ENCODE data around the gene AGPAT4. TPM values are rescaled to one million over a fixed set of nuclear protein-coding genes. Genes with fewer than 3 reads are reported as not detected.
"Not testable (repeated sequence)": the region's sequence is repeated elsewhere in the genome, so short reads cannot be mapped to it uniquely, and the experiment has no call there.

The AGPAT4 gene
- total RNA-seq, 1 donor from 2014 or later, result 4.7 TPM

DNA sequence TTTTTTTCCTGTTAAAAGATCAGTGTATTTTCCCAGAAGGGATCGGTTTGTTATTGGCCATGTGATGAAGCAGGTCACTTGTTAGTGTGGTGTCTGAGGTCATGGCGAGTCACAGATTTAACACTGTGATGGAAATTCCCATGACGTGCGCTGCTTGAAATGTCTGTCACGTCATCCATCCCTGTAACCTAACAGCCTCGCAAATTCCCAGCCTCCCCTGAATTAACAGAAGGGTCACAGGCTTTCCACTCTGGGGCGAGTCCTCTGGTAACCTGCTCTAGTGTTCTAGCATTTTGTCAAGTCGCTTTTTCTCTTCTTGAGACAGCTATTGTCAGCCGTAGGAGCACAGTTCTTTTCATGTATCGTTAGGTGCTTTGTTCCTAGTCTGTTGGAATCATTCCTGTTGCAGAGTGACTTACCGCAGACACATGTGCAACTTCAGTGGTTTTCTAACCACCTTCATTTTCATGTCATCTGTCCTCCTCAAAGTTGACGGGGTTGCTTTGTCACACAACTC, 145.1 kb downstream of the AGPAT4 start:
- H3K4me3 Mint-ChIP-seq, result no peak overlapping the region
- no peaks in the 10 kb centered on the region for H3K27me3 Mint-ChIP-seq
- TF ChIP-seq, protein P1, sequence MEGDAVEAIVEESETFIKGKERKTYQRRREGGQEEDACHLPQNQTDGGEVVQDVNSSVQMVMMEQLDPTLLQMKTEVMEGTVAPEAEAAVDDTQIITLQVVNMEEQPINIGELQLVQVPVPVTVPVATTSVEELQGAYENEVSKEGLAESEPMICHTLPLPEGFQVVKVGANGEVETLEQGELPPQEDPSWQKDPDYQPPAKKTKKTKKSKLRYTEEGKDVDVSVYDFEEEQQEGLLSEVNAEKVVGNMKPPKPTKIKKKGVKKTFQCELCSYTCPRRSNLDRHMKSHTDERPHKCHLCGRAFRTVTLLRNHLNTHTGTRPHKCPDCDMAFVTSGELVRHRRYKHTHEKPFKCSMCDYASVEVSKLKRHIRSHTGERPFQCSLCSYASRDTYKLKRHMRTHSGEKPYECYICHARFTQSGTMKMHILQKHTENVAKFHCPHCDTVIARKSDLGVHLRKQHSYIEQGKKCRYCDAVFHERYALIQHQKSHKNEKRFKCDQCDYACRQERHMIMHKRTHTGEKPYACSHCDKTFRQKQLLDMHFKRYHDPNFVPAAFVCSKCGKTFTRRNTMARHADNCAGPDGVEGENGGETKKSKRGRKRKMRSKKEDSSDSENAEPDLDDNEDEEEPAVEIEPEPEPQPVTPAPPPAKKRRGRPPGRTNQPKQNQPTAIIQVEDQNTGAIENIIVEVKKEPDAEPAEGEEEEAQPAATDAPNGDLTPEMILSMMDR (IDR thresholded peaks at IDR 0.05), result no peak
- H3K4me1 Mint-ChIP-seq, result no peaks in the 10 kb centered on the region
- ChIA-PET CTCF (no interaction called here), POLR2A (no interaction called here)
- no peak for DNase-seq
- ATAC-seq (ENCODE audit: low read depth), result no peak
- H3K27ac Mint-ChIP-seq, result no peak overlapping the region
- intact Hi-C loops (cut with micrococcal nuclease), result no loop called here
- H3K36me3 Mint-ChIP-seq (ENCODE audit: low read depth), result peaks cover 57% of the 10 kb centered on the region
- H3K9me3 Mint-ChIP-seq, result peaks cover 19% of the 10 kb centered on the region

DNA sequence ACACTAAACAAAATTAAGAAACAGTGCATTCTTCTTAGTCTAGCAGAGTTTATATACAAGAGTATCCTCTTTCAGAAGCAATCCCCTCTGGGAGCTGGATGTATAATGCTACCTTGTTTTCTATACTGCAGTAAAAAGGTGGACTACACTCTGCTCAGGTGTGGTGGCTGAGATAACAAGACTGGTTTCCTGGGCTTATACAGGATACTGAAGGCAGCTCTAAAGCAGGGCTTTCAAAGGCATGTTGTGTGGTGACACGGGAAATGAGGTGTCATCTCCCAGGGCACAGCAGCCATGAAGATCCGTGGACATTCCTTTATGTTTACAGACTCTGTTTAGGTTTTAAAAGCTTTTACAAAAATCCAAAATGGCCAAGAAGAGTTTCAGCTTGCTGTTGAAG, 145.6 kb downstream of the AGPAT4 start:
- no peaks in the 10 kb centered on the region for H3K27me3 Mint-ChIP-seq
- ChIA-PET POLR2A (no interaction called here), CTCF (no interaction called here)
- H3K36me3 Mint-ChIP-seq (ENCODE audit: low read depth), result peaks cover 62% of the 10 kb centered on the region
- H3K27ac Mint-ChIP-seq, result no peak overlapping the region
- intact Hi-C loops (cut with micrococcal nuclease), result no loop called here
- no peak for DNase-seq
- peaks cover 24% of the 10 kb centered on the region for H3K9me3 Mint-ChIP-seq
- ATAC-seq (ENCODE audit: low read depth), result no peak
- H3K4me1 Mint-ChIP-seq, result no peaks in the 10 kb centered on the region
- H3K4me3 Mint-ChIP-seq, result no peak overlapping the region
- TF ChIP-seq, protein P1 (IDR thresholded peaks at IDR 0.05), result no peak

DNA sequence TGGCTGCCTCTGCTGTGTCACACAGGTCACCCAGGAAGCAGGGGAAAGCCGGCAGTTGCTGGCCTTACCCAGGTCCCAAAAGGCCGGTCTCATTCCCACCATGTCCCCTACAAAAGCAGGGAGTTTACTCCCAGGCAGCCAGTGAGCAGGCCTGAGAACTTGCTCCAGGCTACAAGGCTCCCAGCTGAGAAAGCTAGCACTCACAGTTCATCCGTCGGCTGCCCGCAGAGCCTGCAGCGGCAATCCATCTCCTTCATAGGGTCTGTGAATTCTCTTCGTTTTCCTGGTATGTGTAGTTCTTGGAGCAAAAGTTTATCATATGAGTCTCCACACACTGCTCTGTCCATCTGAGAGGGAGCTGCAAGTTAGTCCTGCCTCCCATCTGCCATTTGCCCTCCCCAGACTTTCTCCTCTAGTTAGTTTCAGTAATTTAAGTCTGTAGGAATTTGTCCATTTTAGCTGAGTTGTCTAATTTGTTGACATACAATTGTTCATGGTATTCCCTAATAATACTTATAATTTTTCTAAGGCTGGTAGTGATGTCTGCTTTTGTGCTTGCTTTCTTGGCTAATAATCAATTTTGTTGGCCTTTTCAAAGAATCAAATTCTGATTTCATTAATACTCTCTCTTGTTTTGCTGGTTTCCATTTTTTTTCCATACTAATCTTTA, 146.7 kb downstream of the AGPAT4 start:
- TF ChIP-seq, protein P1 (IDR thresholded peaks at IDR 0.05), result no peak
- Mint-ChIP-seq H3K27me3 (no peaks in the 10 kb centered on the region), H3K9me3 (peaks cover 27% of the 10 kb centered on the region), H3K36me3 (ENCODE audit: low read depth) (peaks cover 73% of the 10 kb centered on the region), H3K4me1 (no peaks in the 10 kb centered on the region), H3K4me3 (no peak overlapping the region), H3K27ac (no peak overlapping the region)
- no peak for DNase-seq
- intact Hi-C loops (cut with micrococcal nuclease), result no loop called here
- ATAC-seq (ENCODE audit: low read depth), result no peak
- POLR2A ChIA-PET, result no interaction called here
- CTCF ChIA-PET, result no interaction called here

DNA sequence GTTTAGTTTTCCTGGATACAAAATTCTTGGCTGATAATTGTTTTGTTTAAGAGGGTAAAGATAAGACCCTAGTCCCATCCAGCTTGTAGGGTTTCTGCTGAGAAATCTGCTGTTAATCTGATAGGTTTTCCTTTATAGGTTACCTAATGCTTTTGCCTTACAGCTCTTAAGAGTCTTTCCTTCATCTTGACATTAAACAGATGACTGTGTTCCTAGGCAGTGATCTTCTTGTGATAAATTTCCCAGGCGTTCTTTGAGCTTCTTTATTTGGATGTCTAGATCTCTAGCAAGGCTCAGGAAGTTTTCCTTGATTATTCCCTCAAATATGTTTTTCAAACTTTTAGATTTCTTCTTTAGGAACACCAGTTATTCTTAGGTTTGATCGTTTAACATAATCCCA, 148.3 kb downstream of the AGPAT4 start:
- Mint-ChIP-seq H3K9me3 (peaks cover 32% of the 10 kb centered on the region), H3K36me3 (ENCODE audit: low read depth) (peaks cover 83% of the 10 kb centered on the region), H3K27ac (no peak overlapping the region), H3K4me1 (no peaks in the 10 kb centered on the region), H3K27me3 (no peaks in the 10 kb centered on the region), H3K4me3 (no peak overlapping the region)
- ChIA-PET CTCF (no interaction called here), POLR2A (no interaction called here)
- TF ChIP-seq, protein P1 (IDR thresholded peaks at IDR 0.05), result no peak
- ATAC-seq (ENCODE audit: low read depth), result no peak
- intact Hi-C loops (cut with micrococcal nuclease), result no loop called here
- DNase-seq, result no peak

DNA sequence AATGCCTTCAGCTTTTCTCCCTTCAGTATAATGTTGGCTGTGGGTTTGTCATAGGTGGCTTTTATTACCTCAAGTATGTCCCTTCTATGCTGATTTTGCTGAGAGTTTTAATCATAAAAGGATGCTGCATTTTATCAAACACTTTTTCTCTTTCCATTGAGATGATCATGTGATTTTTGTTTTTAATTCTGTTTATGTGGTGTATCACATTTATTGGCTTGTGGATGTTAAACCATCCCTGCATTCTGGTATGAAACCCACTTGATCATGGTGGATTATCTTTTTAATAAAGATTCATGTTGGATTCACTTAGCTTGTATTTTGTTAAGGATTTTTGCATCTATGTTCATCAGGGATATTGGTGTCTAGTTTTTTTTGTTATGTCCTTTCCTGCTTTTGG, 150.5 kb downstream of the AGPAT4 start:
- H3K4me3 Mint-ChIP-seq; H3K27me3 Mint-ChIP-seq; DNase-seq; CTCF ChIA-PET; H3K27ac Mint-ChIP-seq; H3K4me1 Mint-ChIP-seq; POLR2A ChIA-PET; intact Hi-C loops (cut with micrococcal nuclease); ATAC-seq (ENCODE audit: low read depth): not testable (repeated sequence)
- Mint-ChIP-seq H3K9me3 (peaks cover 39% of the 10 kb centered on the region), H3K36me3 (ENCODE audit: low read depth) (peaks cover 89% of the 10 kb centered on the region)

DNA sequence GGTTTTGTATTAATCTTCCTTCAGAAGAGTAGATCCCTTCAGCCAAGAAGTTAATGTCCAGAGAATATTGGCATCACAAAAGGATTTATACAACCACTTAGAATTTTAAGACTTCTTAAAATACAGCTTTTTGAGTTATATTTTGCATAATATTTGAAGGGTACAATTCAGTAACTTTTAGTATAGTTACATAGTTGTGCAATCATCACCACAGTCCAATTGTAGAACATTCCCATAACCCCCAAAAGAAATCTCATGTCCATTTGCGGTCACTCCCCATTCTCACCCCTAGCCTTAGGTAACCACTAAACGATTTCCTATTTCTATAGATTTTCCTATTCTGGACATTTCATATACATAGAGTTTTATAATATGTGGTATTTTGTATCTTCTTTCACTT, 155.9 kb downstream of the AGPAT4 start:
- Mint-ChIP-seq H3K4me1 (no peaks in the 10 kb centered on the region), H3K27ac (no peak overlapping the region), H3K4me3 (no peak overlapping the region), H3K9me3 (peaks cover 12% of the 10 kb centered on the region), H3K27me3 (no peaks in the 10 kb centered on the region), H3K36me3 (ENCODE audit: low read depth) (peaks cover 93% of the 10 kb centered on the region)
- intact Hi-C loops (cut with micrococcal nuclease), result no loop called here
- TF ChIP-seq, protein P1 (IDR thresholded peaks at IDR 0.05), result no peak
- ChIA-PET CTCF (no interaction called here), POLR2A (no interaction called here)
- ATAC-seq (ENCODE audit: low read depth) (no peak), DNase-seq (no peak)

All from activated B cell treated with CpG ODN at 0.5 μM for 24 hours (primary cell).